GM12878 (cell line): ENCODE data around the gene LSM14A.

Experiments
- CTCF ChIP-seq, 3 experiments: IDR thresholded peaks in 2 of 3; conservative IDR thresholded peaks in 1 of 3; 2 replicates each; pipeline ENCODE4 v1.5.1; 2011; ENCODE audit warnings: low read depth in 3 of 3, low read length in 3 of 3, mild to moderate bottlenecking in 3 of 3, control low read depth in 2 of 3, moderate library complexity in 2 of 3, inconsistent platforms in 1 of 3, mixed read lengths in 1 of 3; ENCODE audit not compliant: control insufficient read depth in 2 of 3, insufficient read depth in 1 of 3; ENCODE audit errors: extremely low read depth in 1 of 3
- MTA3 ChIP-seq: IDR thresholded peaks from 2 replicates; pipeline ENCODE4 v1.6.1; 2012; ENCODE audit warnings: low read length, inconsistent platforms, borderline replicate concordance

DNA sequence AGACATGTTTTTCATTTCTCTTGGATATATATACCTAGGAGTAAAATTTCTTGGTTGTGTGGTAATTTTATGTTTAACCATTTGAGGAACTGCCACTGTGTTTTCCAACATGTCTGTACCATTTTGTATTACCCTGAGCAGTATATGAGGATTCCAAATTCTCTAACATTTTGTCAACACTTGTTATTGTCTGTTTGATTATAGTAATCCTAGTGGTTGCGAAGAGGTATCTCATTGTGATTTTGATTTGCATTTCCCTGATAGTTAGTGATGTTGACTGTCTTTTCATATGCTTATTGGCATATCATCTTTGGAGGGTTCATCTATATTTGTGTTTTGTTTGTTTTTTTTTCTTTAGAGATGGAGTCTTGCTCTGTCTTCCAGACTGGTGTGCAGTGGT is 103.4 kb downstream of the LSM14A start:
- TF ChIP-seq CTCF (IDR thresholded peaks at IDR 0.05 in 2 of 3, conservative IDR thresholded peaks at IDR 0.05 in 1 of 3; ENCODE audit: control insufficient read depth in 2 of 3, extremely low read depth in 1 of 3, insufficient read depth in 1 of 3, low read depth in 3 of 3, low read length in 3 of 3), result no peak
- TF ChIP-seq MTA3, result no peak
